Sigmoid colon (tissue), 7 donors: ENCODE data around the gene SCN2A. TPM values are rescaled to one million over a fixed set of nuclear protein-coding genes. Genes with fewer than 3 reads are reported as not detected.

Experiments
- DNase-seq: peaks from one replicate; pipeline ENCODE4 v3.0.0-alpha.2; 2019
- H3K27ac ChIP-seq, 4 donors: fragments of 200-600 bp; sonication (generic); one replicate each; pipeline ENCODE4 v1.5.1; 2016 to 2019; ENCODE audit warnings: mild to moderate bottlenecking in 1 of 4
- H3K27me3 ChIP-seq, 3 donors: fragments of 200-600 bp; sonication (generic); one replicate each; pipeline ENCODE4 v1.5.1; 2019; ENCODE audit warnings: mild to moderate bottlenecking in 1 of 3
- H3K36me3 ChIP-seq, 4 donors: fragments of 200-600 bp; sonication (generic); one replicate each; pipeline ENCODE4 v1.5.1; 2016 to 2019
- H3K4me1 ChIP-seq, 4 donors: fragments of 200-600 bp; sonication (generic); one replicate each; pipeline ENCODE4 v1.5.1; 2017 to 2019
- H3K4me3 ChIP-seq, 4 donors: fragments of 200-600 bp; sonication (generic); one replicate each; pipeline ENCODE4 v1.5.1; 2017 to 2019; ENCODE audit warnings: mild to moderate bottlenecking in 2 of 4, moderate library complexity in 1 of 4
- H3K9me3 ChIP-seq, 4 donors: fragments of 200-600 bp in 3 of 4; sonication (generic) in 3 of 4; one replicate each; pipeline versions ENCODE4 v1.5.1 to v1.6.1; 2013 to 2019
- EP300 ChIP-seq, 4 donors: sonication (generic); formaldehyde crosslinking; IDR thresholded peaks; one replicate each; pipeline ENCODE4 v1.6.1; 2017; ENCODE audit warnings: antibody characterized with exemption in 4 of 4
- POLR2A ChIP-seq, 2 donors: fragments of 450-650 bp; IDR thresholded peaks; one replicate each; pipeline ENCODE4 v1.6.1; 2016; ENCODE audit warnings: antibody characterized with exemption in 2 of 2, mild to moderate bottlenecking in 2 of 2, moderate library complexity in 2 of 2
- POLR2AphosphoS5 ChIP-seq, 4 donors: sonication (generic); formaldehyde crosslinking; IDR thresholded peaks; one replicate each; pipeline ENCODE4 v1.6.1; 2017; ENCODE audit warnings: antibody characterized with exemption in 4 of 4
- WGBS, 2 donors: extraction: QIAGEN DNeasy Blood & Tissue Kit; methylation state at CpG; one replicate each; pipeline ENCODE4 v1.1.7; 2013; 5-methylcytosine and 5-hydroxymethylcytosine counted together
- intact Hi-C: fragments of 100-400 bp; cut with DNase I; formaldehyde crosslinking; loops from one replicate; pipeline ENCODE4 v1.15.1; 2023
- polyA plus RNA-seq, 3 donors: library from polyadenylated mRNA; stranded (reverse); fragments of 200-250 nt; gene quantifications; one replicate each; pipeline ENCODE4 v1.2.3, GENCODE V29; 2013
- total RNA-seq, 4 donors: library from RNA; depleted of rRNA; stranded (reverse); fragments of >200 nt; gene quantifications; one replicate each; pipeline ENCODE4 v1.1.0, GENCODE V29; 2016
- TF ChIP-seq, protein P1 (sequence below), 4 experiments: fragments of 450-650 bp in 3 of 4; fragments of 200-600 bp in 1 of 4; IDR thresholded peaks; one replicate each; pipeline ENCODE4 v1.5.1; 2016 to 2019; ENCODE audit warnings: antibody characterized with exemption in 4 of 4, mild to moderate bottlenecking in 3 of 4, moderate library complexity in 2 of 4
- donor health status: healthy with polysubstance abuse.
- donor health status: Bipolar disorder and iron deficiency.
- donor health status: healthy.

The SCN2A gene
- total and polyA plus RNA-seq, 7 donors: under 0.01 to 1.1 (median 0.58) TPM; not detected in 1

DNA sequence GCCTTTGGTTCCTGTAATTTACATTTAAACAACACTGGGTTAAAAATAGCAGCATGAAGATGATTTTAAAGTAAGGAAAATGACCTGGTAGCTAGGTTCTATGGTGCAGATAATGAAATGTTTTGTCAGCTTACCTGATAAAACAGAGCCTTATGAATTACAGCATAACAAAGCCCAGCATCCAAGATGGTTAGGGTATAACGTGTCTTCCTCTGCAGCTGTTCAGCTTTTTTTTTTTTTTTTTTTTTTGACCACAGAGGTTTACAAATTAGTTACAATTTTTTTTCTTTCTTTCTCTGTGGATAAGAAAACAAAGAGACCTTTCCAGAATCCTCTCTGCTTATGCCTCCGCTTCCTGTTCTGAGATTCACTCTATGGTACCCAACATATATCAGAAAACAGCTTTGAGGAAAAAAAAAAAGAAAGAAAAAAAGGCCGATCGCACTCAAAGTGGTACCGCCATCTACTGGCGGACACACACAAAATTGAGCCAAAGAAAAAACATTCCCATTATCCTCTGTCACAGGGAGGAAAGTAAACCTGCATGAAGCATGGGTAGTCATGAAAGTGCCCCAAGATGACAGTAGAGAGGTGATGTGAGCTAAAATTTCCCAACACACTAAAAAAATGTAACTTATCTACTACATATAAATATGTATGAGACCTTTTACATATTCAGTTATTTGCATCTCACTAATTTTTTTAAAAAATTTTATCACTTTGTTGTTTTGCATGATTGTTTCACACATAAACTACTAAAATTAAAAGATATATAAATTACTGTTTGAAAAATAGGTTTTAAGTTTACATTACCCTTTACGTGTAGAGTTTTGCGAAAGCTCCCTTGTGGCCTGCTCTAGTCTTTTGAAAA lies 35.3 kb upstream of the SCN2A start, which contains the start of gene SCN3A:
SCN3A (minus strand) TSS at position 362 of the 871 bp plus-strand sequence. CDS start 27,656 bp downstream, outside the sequence.
- Histone ChIP-seq H3K27ac (no peak within 1 kb of the TSS), H3K9me3 (no peaks in the 10 kb centered on the region), H3K4me1 (no peaks in the 10 kb centered on the region), H3K36me3 (no peaks in the 10 kb centered on the region), H3K4me3 (no peak within 1 kb of the TSS), H3K27me3 (no peaks in the 10 kb centered on the region)
- no peak for TF ChIP-seq POLR2A (IDR thresholded peaks at IDR 0.05)
- TF ChIP-seq, protein P1, sequence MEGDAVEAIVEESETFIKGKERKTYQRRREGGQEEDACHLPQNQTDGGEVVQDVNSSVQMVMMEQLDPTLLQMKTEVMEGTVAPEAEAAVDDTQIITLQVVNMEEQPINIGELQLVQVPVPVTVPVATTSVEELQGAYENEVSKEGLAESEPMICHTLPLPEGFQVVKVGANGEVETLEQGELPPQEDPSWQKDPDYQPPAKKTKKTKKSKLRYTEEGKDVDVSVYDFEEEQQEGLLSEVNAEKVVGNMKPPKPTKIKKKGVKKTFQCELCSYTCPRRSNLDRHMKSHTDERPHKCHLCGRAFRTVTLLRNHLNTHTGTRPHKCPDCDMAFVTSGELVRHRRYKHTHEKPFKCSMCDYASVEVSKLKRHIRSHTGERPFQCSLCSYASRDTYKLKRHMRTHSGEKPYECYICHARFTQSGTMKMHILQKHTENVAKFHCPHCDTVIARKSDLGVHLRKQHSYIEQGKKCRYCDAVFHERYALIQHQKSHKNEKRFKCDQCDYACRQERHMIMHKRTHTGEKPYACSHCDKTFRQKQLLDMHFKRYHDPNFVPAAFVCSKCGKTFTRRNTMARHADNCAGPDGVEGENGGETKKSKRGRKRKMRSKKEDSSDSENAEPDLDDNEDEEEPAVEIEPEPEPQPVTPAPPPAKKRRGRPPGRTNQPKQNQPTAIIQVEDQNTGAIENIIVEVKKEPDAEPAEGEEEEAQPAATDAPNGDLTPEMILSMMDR (IDR thresholded peaks at IDR 0.05): peak in 1 of 4 experiments; percentile 55
- 23 to 24% methylated on average over 8 of the region's 8 CpGs for WGBS, 2 donors
- DNase-seq: no peak
- intact Hi-C loops: loop anchor here (10.0 kb wide), 1 partner anchor 209 kb away; no protein-coding TSS in a partner anchor

DNA sequence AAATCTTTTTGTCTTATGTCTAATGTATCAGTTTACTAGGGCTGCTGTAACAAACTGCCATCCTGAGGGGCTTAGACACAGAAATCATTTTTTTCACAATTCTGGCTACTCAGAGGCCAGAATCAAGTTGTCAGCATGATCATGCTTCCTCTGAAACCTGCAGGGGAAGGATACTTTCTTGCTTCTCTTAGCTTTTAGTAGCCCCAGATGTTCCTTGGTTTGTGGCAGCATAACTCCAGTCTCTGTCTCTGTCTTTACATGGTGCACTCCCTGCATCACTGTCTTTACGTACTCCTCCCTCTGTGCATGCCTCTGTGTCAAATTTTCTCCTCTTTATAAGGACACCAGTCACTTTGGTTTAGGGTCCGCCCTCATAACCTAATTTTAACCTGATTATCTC lies 33.3 kb upstream of the SCN2A start:
- H3K4me3 ChIP-seq: no peak overlapping the region
- WGBS, 2 donors: 80 to 87% methylated on average over 2 of the region's 2 CpGs
- TF ChIP-seq POLR2AphosphoS5 (IDR thresholded peaks at IDR 0.05): no peak
- no peak for TF ChIP-seq EP300 (IDR thresholded peaks at IDR 0.05)
- TF ChIP-seq POLR2A (IDR thresholded peaks at IDR 0.05): no peak
- TF ChIP-seq, protein P1 (IDR thresholded peaks at IDR 0.05): no peak
- H3K36me3 ChIP-seq: no peaks in the 10 kb centered on the region
- no peaks in the 10 kb centered on the region for H3K4me1 ChIP-seq
- no peak for DNase-seq
- no peak overlapping the region for H3K27ac ChIP-seq
- intact Hi-C loops: loop anchor here (10.0 kb wide), 1 partner anchor 211 kb away; no protein-coding TSS in a partner anchor
- no peaks in the 10 kb centered on the region for H3K27me3 ChIP-seq
- H3K9me3 ChIP-seq: no peaks in the 10 kb centered on the region

DNA sequence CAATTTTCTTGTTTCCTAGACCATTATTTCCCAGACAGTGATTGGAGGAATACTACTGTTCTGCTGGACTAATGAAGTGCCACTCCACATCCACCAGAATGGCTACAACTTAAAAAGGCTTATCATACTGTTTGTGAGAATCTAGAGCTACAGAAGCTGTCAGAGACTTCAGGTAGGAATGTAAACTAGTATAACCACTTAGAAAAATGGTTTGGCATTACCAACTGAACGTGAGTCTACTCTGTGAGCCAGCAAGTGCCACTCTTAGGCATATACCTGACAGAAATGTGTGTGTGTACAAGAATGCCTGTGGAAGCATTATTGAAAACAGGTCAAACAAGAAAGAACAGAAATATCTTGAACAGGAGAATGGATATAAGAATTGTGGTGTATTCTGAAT lies 31.1 kb upstream of the SCN2A start:
- Histone ChIP-seq H3K4me3 (no peak overlapping the region), H3K36me3 (no peaks in the 10 kb centered on the region), H3K9me3 (no peaks in the 10 kb centered on the region), H3K27me3 (no peaks in the 10 kb centered on the region), H3K27ac (no peak overlapping the region), H3K4me1 (no peaks in the 10 kb centered on the region)
- DNase-seq: no peak
- WGBS, 2 donors: 52 to 72% methylated on average over 1 of the region's 1 CpG
- no peak for TF ChIP-seq POLR2A (IDR thresholded peaks at IDR 0.05)
- TF ChIP-seq, protein P1 (IDR thresholded peaks at IDR 0.05): no peak
- TF ChIP-seq EP300 (IDR thresholded peaks at IDR 0.05): no peak
- TF ChIP-seq POLR2AphosphoS5 (IDR thresholded peaks at IDR 0.05): no peak
- intact Hi-C loops: loop anchor here (10.0 kb wide), 1 partner anchor 213 kb away; no protein-coding TSS in a partner anchor

DNA sequence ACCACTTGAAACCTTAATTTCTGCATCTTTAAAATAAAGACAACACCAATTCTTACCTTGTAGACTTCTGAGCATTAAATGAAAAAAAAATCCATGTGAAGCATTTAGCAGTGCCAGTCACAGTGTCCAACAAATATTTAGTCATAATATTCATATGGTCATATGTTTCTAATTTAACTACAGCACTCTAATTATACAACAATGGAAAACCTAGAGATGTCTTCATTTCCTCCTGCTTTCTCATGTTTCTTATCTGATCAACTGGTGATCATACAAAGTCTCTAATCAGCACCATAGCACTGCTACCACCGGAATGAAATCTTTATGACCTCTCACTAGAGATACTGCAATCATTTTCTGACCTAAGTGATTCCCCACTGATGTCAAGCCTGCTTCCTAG lies 25.1 kb upstream of the SCN2A start:
- intact Hi-C loops: no loop called here
- no peak for TF ChIP-seq POLR2A (IDR thresholded peaks at IDR 0.05)
- TF ChIP-seq EP300 (IDR thresholded peaks at IDR 0.05): no peak
- TF ChIP-seq, protein P1 (IDR thresholded peaks at IDR 0.05): no peak
- TF ChIP-seq POLR2AphosphoS5 (IDR thresholded peaks at IDR 0.05): no peak
- 19 to 70% methylated on average over 1 of the region's 1 CpG for WGBS, 2 donors
- Histone ChIP-seq H3K27me3 (no peaks in the 10 kb centered on the region), H3K36me3 (no peaks in the 10 kb centered on the region), H3K4me1 (no peaks in the 10 kb centered on the region), H3K27ac (no peak overlapping the region), H3K9me3 (no peaks in the 10 kb centered on the region), H3K4me3 (no peak overlapping the region)
- DNase-seq: no peak
